Lower leg skin (tissue), 3 donors: Measurements from ENCODE around the gene CCDC71.

Experiments used
- POLR2A ChIP-seq, 2 donors: fragments of 450-650 bp; IDR thresholded peaks; one replicate each; pipeline ENCODE4 v1.6.1; 2016 to 2017; ENCODE audit warnings: antibody characterized with exemption in 2 of 2, mild to moderate bottlenecking in 1 of 2, moderate library complexity in 1 of 2
- TF ChIP-seq, protein P1 (sequence below), 3 donors: fragments of 450-650 bp; IDR thresholded peaks; one replicate each; pipeline ENCODE4 v1.5.1; 2016; ENCODE audit warnings: antibody characterized with exemption in 3 of 3, mild to moderate bottlenecking in 3 of 3, moderate library complexity in 2 of 3

DNA sequence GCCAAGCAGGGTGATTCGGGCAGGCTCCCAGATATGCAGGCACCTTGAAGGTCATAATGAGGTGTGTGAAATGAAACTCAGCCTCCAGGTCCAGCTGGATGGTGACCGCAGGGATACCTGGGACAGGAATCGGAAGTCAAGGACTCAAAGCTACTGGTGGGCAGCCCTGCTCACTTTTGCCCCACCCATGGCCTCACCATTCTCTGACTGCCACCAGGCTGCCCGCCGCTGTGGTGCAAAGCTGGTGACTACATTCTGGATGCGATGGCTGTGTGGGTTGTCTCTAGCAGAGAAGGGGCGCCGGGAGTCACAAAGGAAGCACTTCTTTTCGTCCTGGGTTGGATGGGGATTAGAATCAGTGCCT lies 34.1 kb downstream of the CCDC71 start:
- TF ChIP-seq, protein P1, sequence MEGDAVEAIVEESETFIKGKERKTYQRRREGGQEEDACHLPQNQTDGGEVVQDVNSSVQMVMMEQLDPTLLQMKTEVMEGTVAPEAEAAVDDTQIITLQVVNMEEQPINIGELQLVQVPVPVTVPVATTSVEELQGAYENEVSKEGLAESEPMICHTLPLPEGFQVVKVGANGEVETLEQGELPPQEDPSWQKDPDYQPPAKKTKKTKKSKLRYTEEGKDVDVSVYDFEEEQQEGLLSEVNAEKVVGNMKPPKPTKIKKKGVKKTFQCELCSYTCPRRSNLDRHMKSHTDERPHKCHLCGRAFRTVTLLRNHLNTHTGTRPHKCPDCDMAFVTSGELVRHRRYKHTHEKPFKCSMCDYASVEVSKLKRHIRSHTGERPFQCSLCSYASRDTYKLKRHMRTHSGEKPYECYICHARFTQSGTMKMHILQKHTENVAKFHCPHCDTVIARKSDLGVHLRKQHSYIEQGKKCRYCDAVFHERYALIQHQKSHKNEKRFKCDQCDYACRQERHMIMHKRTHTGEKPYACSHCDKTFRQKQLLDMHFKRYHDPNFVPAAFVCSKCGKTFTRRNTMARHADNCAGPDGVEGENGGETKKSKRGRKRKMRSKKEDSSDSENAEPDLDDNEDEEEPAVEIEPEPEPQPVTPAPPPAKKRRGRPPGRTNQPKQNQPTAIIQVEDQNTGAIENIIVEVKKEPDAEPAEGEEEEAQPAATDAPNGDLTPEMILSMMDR (IDR thresholded peaks at IDR 0.05), result no peak
- no peak for TF ChIP-seq POLR2A (IDR thresholded peaks at IDR 0.05)
